AG04450 (cell line): Measurements from ENCODE around the gene OPHN1. TPM values are rescaled to one million over a fixed set of nuclear protein-coding genes. Genes with fewer than 3 reads are reported as not detected.
"Not testable (repeated sequence)": the region's sequence is repeated elsewhere in the genome, so short reads cannot be mapped to it uniquely, and the experiment has no call there.

Experiments
- CTCF ChIA-PET: fragments of 300-600, 350-600 bp; formaldehyde crosslinking; extraction: SDS; loops from one replicate; lab custom pipeline; 2022; ENCODE audit warnings: antibody characterized with exemption, inconsistent platforms; lab: Charles Lee
- POLR2A ChIA-PET: fragments of 350-600 bp; formaldehyde crosslinking; extraction: SDS; loops from one replicate; lab custom pipeline; 2021; ENCODE audit warnings: antibody characterized with exemption, inconsistent platforms; lab: Yijun Ruan, JAX
- DNase-seq: peaks from one replicate; pipeline ENCODE4 v3.0.0-alpha.2; 2011; ENCODE audit warnings: low read depth, low spot score
- H3K27ac ChIP-seq: one replicate; pipeline ENCODE4 v1.5.1; 2012; ENCODE audit warnings: low read depth, low read length, control low read depth
- H3K27me3 ChIP-seq: one replicate; pipeline ENCODE4 v1.6.0; 2012; ENCODE audit warnings: low read length; ENCODE audit not compliant: control insufficient read depth, insufficient read depth
- H3K4me3 ChIP-seq: 2 replicates; pipeline ENCODE4 v1.5.1; 2011; ENCODE audit warnings: mild to moderate bottlenecking, low read depth, low read length, control low read depth
- H3K9me3 ChIP-seq: 2 replicates; pipeline ENCODE4 v1.5.1; 2012; ENCODE audit warnings: low read length; ENCODE audit not compliant: control insufficient read depth, insufficient read depth
- CTCF ChIP-seq: IDR thresholded peaks from 2 replicates; pipeline ENCODE4 v1.5.1; 2011; ENCODE audit warnings: low read depth, low read length, control low read depth, inconsistent platforms
- polyA plus RNA-seq: library from polyadenylated mRNA; depleted of rRNA; stranded (reverse); fragments of >200 nt; gene quantifications from 2 replicates; pipeline ENCODE4 v1.2.3, GENCODE V29; 2011

OPHN1 gene
- polyA plus RNA-seq, 1 experiment = 6.7 TPM

GRCh38 chrX:68287419-68287818 lies 145.9 kb downstream of the OPHN1 start:
- Histone ChIP-seq H3K27ac (no peak overlapping the region), H3K9me3 (no peaks in the 10 kb centered on the region), H3K4me3 (no peak overlapping the region), H3K27me3 (no peaks in the 10 kb centered on the region)
- POLR2A ChIA-PET = no interaction called here
- DNase-seq = no peak
- no peak for TF ChIP-seq CTCF
- CTCF ChIA-PET = no interaction called here

GRCh38 chrX:68286980-68287379 lies 146.3 kb downstream of the OPHN1 start:
- Histone ChIP-seq H3K9me3 (no peaks in the 10 kb centered on the region), H3K4me3 (no peak overlapping the region), H3K27me3 (no peaks in the 10 kb centered on the region), H3K27ac (no peak overlapping the region)
- TF ChIP-seq CTCF = no peak
- ChIA-PET POLR2A (no interaction called here), CTCF (no interaction called here)
- no peak for DNase-seq

GRCh38 chrX:68286076-68286475 lies 147.2 kb downstream of the OPHN1 start:
- DNase-seq = no peak
- Histone ChIP-seq H3K4me3 (no peak overlapping the region), H3K27ac (no peak overlapping the region), H3K9me3 (no peaks in the 10 kb centered on the region), H3K27me3 (no peaks in the 10 kb centered on the region)
- no peak for TF ChIP-seq CTCF
- ChIA-PET POLR2A (interaction anchor here (1.1 kb wide), 1 partner anchor 147 kb away, joined by 3 read pairs; the partner anchor contains the start of gene OPHN1), CTCF (no interaction called here)

- Histone ChIP-seq H3K27me3 (no peaks in the 10 kb centered on the region), H3K9me3 (no peaks in the 10 kb centered on the region), H3K4me3 (no peak overlapping the region), H3K27ac (no peak overlapping the region)
- ChIA-PET POLR2A (no interaction called here), CTCF (no interaction called here)
- DNase-seq = no peak
- no peak for TF ChIP-seq CTCF
These were observed 148.9 kb downstream of the OPHN1 start for GRCh38 chrX:68284281-68284904.

- no peak overlapping the region for H3K27ac ChIP-seq
- no peak for DNase-seq
- no peak overlapping the region for H3K4me3 ChIP-seq
- no peaks in the 10 kb centered on the region for H3K27me3 ChIP-seq
- no peaks in the 10 kb centered on the region for H3K9me3 ChIP-seq
- ChIA-PET CTCF (no interaction called here), POLR2A (no interaction called here)
- TF ChIP-seq CTCF = no peak
These were observed 159.4 kb downstream of the OPHN1 start for GRCh38 chrX:68273887-68274286.

GRCh38 chrX:68264793-68265192 lies 168.5 kb downstream of the OPHN1 start:
- H3K27me3 ChIP-seq, H3K27ac ChIP-seq, CTCF ChIA-PET, POLR2A ChIA-PET, DNase-seq, H3K4me3 ChIP-seq, H3K9me3 ChIP-seq: not testable (repeated sequence)
